Measurements from ENCODE around the gene MOSMO.
"Not testable (repeated sequence)": the region's sequence is repeated elsewhere in the genome, so short reads cannot be mapped to it uniquely, and the experiment has no call there.

Gene MOSMO

GRCh38 chr16:21996923-21997696 lies 10.8 kb upstream of the MOSMO start:
- no peak for DNase-seq
- Histone ChIP-seq H3K27me3 (ENCODE audit: insufficient read depth, low read length, poor library complexity) (no peaks in the 10 kb centered on the region), H3K36me3 (ENCODE audit: insufficient read depth, low read length) (no peaks in the 10 kb centered on the region), H3K79me2 (ENCODE audit: insufficient read depth, low read length) (no peaks in the 10 kb centered on the region), H3K4me1 (ENCODE audit: insufficient read depth, low read length) (peaks cover 8% of the 10 kb centered on the region), H4K20me1 (ENCODE audit: insufficient read depth, low read length) (no peaks in the 10 kb centered on the region), H3K9ac (ENCODE audit: low read depth, low read length) (no peak overlapping the region), H3K4me2 (ENCODE audit: insufficient read depth, low read length) (no peak overlapping the region), H3K4me3 (ENCODE audit: low read depth in 1 of 2, low read length in 2 of 2) (no peak overlapping the region), H3K27ac (ENCODE audit: low read length) (no peak overlapping the region), H2AFZ (ENCODE audit: low read depth, low read length) (no peak overlapping the region), H3K9me3 (ENCODE audit: insufficient read depth, low read length, severe bottlenecking) (no peaks in the 10 kb centered on the region)
- no peak for ATAC-seq (ENCODE audit: insufficient read depth, low read depth)
- TF ChIP-seq, protein P1, sequence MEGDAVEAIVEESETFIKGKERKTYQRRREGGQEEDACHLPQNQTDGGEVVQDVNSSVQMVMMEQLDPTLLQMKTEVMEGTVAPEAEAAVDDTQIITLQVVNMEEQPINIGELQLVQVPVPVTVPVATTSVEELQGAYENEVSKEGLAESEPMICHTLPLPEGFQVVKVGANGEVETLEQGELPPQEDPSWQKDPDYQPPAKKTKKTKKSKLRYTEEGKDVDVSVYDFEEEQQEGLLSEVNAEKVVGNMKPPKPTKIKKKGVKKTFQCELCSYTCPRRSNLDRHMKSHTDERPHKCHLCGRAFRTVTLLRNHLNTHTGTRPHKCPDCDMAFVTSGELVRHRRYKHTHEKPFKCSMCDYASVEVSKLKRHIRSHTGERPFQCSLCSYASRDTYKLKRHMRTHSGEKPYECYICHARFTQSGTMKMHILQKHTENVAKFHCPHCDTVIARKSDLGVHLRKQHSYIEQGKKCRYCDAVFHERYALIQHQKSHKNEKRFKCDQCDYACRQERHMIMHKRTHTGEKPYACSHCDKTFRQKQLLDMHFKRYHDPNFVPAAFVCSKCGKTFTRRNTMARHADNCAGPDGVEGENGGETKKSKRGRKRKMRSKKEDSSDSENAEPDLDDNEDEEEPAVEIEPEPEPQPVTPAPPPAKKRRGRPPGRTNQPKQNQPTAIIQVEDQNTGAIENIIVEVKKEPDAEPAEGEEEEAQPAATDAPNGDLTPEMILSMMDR (IDR thresholded peaks at IDR 0.05; ENCODE audit: borderline replicate concordance, extremely low read depth, low read length, poor library complexity, severe bottlenecking), result no peak
- no peak for TF ChIP-seq EZH2 (IDR thresholded peaks at IDR 0.05; ENCODE audit: borderline replicate concordance, low read depth, low read length, severe bottlenecking)

GRCh38 chr16:21997697-21998480 lies 10.0 kb upstream of the MOSMO start:
- Histone ChIP-seq H3K79me2 (ENCODE audit: insufficient read depth, low read length) (no peaks in the 10 kb centered on the region), H3K4me1 (ENCODE audit: insufficient read depth, low read length) (peaks cover 8% of the 10 kb centered on the region), H2AFZ (ENCODE audit: low read depth, low read length) (no peak overlapping the region), H3K9me3 (ENCODE audit: insufficient read depth, low read length, severe bottlenecking) (no peaks in the 10 kb centered on the region), H3K27me3 (ENCODE audit: insufficient read depth, low read length, poor library complexity) (no peaks in the 10 kb centered on the region), H4K20me1 (ENCODE audit: insufficient read depth, low read length) (no peaks in the 10 kb centered on the region), H3K36me3 (ENCODE audit: insufficient read depth, low read length) (no peaks in the 10 kb centered on the region), H3K4me2 (ENCODE audit: insufficient read depth, low read length) (no peak overlapping the region), H3K4me3 (ENCODE audit: low read depth in 1 of 2, low read length in 2 of 2) (no peak overlapping the region), H3K9ac (ENCODE audit: low read depth, low read length) (no peak overlapping the region), H3K27ac (ENCODE audit: low read length) (no peak overlapping the region)
- no peak for DNase-seq
- TF ChIP-seq EZH2 (IDR thresholded peaks at IDR 0.05; ENCODE audit: borderline replicate concordance, low read depth, low read length, severe bottlenecking), result no peak
- TF ChIP-seq, protein P1 (IDR thresholded peaks at IDR 0.05; ENCODE audit: borderline replicate concordance, extremely low read depth, low read length, poor library complexity, severe bottlenecking), result no peak
- ATAC-seq (ENCODE audit: insufficient read depth, low read depth), result no peak

DNA sequence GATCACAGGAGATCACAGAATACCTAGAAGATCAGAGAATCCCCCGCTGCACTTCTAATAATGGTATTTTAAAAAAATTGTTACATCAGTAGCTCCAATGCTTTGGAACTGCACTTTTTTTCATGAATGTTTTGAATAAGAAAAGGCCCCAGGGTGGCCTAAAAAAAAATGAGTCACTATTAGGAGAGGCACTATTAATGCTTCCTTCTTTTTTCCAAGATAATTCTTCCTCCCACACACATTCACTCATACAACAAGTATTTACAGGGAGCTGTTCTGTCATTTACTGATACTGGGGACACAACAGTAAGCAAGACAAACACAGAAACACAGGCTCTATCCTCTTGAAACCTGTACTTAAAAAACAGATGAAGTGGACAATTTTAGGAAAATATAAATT lies 6.3 kb upstream of the MOSMO start:
- Histone ChIP-seq H3K36me3 (ENCODE audit: insufficient read depth, low read length) (no peaks in the 10 kb centered on the region), H4K20me1 (ENCODE audit: insufficient read depth, low read length) (no peaks in the 10 kb centered on the region), H2AFZ (ENCODE audit: low read depth, low read length) (peak overlapping the region; percentile 67; the same call in 1 of the 2 replicates), H3K4me3 (ENCODE audit: low read depth in 1 of 2, low read length in 2 of 2) (no peak overlapping the region), H3K9ac (ENCODE audit: low read depth, low read length) (no peak overlapping the region), H3K9me3 (ENCODE audit: insufficient read depth, low read length, severe bottlenecking) (no peaks in the 10 kb centered on the region), H3K4me1 (ENCODE audit: insufficient read depth, low read length) (peaks cover 10% of the 10 kb centered on the region), H3K4me2 (ENCODE audit: insufficient read depth, low read length) (peak overlapping the region; percentile 59), H3K27me3 (ENCODE audit: insufficient read depth, low read length, poor library complexity) (no peaks in the 10 kb centered on the region), H3K27ac (ENCODE audit: low read length) (no peak overlapping the region), H3K79me2 (ENCODE audit: insufficient read depth, low read length) (no peaks in the 10 kb centered on the region)
- no peak for DNase-seq
- TF ChIP-seq, protein P1 (IDR thresholded peaks at IDR 0.05; ENCODE audit: borderline replicate concordance, extremely low read depth, low read length, poor library complexity, severe bottlenecking), result no peak
- TF ChIP-seq EZH2 (IDR thresholded peaks at IDR 0.05; ENCODE audit: borderline replicate concordance, low read depth, low read length, severe bottlenecking), result no peak
- ATAC-seq (ENCODE audit: insufficient read depth, low read depth), result no peak

DNA sequence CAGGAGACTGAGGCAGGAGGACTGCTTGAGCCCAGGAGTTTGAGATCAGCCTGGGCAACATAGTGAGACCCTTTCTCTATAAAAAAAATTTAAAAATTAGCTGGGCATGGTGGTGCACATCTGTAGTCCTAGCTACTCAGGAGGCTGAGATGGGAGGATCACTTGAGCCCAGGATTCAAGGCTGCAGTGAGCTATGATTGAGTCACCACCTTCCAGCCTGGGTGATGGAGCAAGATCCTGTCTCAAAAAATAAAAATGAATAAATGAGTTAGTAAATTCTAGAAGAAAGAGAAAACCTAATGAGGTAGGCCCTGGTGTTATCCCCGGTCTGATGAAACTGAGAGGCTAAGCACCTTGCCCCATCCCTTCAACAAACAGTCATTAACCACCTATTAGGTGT lies 5.9 kb upstream of the MOSMO start:
- peaks cover 15% of the 10 kb centered on the region for H3K4me1 ChIP-seq (ENCODE audit: insufficient read depth, low read length)
- H3K4me2 ChIP-seq (ENCODE audit: insufficient read depth, low read length); DNase-seq; H3K27ac ChIP-seq (ENCODE audit: low read length); H3K4me3 ChIP-seq (ENCODE audit: low read depth in 1 of 2, low read length in 2 of 2); H3K27me3 ChIP-seq (ENCODE audit: insufficient read depth, low read length, poor library complexity); H3K79me2 ChIP-seq (ENCODE audit: insufficient read depth, low read length); H3K9me3 ChIP-seq (ENCODE audit: insufficient read depth, low read length, severe bottlenecking); H3K9ac ChIP-seq (ENCODE audit: low read depth, low read length); ATAC-seq (ENCODE audit: insufficient read depth, low read depth); H2AFZ ChIP-seq (ENCODE audit: low read depth, low read length); H4K20me1 ChIP-seq (ENCODE audit: insufficient read depth, low read length); H3K36me3 ChIP-seq (ENCODE audit: insufficient read depth, low read length): not testable (repeated sequence)

All from DND-41 (cell line).